ENCODE results near the gene MEGF8.

MEGF8 gene

DNA sequence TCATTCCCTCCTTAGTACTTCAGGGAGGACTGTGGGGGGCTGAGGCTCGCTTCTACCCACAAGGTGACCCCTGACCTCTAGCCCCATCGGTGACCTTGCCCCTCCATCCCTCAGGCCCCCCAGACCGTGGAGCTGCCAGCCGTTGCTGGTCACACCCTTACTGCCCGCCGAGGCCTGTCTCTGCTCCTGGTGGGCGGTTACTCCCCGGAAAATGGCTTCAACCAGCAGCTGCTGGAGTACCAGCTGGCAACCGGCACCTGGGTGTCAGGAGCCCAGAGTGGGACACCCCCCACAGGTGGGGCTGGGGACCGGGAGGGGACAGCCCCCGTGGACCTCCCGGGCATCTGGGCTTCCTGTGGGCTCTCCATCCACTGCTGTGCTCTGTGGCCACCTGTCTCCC is 31.9 kb downstream of the MEGF8 start:
- no peak for DNase-seq

GRCh38 chr19:42360787-42361544 is 35.5 kb downstream of the MEGF8 start:
- DNase-seq, result no peak

DNA sequence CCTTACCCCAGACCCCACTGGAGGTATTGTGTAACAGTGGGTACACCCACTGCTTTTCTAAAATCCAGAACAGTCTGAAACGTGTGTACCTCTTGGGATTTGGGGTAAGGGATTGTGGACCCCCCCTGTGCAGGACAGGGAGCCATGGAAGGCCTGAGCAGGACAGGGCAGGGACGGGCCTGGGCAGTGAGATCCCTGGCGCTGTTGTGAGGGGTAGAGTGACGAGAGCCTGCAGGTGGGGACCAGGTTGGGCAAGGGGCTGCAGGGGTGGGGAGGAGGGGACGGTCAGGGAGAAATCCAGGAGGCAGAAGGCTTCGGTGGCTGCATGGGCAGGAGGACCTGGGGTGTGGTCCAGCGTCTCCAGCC is 36.1 kb downstream of the MEGF8 start:
- no peak for DNase-seq

DNA sequence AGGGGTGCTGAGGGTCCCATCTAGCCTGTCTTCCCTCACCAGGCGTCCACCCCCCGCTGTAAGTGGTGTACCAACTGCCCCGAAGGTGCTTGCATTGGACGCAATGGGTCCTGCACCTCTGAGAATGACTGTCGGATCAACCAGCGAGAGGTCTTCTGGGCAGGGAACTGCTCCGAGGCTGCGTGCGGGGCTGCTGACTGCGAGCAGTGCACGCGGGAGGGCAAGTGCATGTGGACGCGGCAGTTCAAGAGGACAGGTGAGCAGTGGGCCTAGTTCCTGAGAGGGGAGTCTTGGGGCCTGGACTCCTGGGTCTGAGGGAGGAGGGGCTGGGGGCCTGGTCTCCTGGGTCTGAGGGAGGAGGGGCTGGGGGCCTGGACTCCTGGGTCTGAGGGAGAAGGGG is 36.9 kb downstream of the MEGF8 start:
- no peak for DNase-seq

- no peak for DNase-seq
These were observed 37.5 kb downstream of the MEGF8 start for GRCh38 chr19:42362891-42363440.

- DNase-seq, result no peak
These were observed 38.3 kb downstream of the MEGF8 start for GRCh38 chr19:42363614-42364346.

DNA sequence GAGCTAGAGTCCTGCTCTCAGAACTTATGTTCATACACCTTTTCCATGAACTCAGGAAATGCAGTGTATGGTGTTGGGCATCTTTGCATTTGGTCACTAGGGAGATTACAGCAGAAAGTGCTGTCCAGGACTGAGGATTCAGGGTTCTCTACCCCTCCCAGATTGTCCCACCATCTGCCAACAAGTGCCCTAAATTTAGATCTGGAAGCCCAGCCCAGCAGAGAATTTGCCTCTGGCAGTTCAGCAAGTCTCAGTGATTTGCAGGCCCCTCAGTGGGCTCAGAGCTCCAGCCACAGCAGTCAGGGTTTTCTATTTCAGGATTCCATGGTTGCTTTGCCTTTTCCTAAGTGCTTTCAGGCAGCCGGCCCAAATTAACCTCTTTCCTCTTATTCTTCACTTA is 41.2 kb downstream of the MEGF8 start:
- no peak for DNase-seq

DNA sequence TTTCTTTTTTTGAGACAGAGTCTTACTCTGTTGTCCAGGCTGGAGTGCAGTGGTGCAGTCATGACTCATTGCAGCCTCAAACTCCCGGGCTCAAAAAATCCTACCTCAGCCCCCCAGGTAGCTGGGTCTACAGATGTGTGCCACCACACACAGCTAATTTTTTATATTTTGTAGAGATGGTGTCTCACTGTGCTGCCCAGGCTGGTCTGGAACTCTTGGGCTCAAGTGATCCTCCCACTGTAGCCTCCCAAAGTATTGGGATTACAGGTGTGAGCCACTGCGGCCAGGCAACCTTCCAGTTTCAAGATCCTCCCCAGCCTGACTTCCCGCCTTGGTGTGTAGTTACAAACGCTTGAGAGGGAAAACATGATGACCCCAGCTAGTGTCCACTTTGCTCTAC is 42.5 kb downstream of the MEGF8 start:
- DNase-seq, result no peak

DNA sequence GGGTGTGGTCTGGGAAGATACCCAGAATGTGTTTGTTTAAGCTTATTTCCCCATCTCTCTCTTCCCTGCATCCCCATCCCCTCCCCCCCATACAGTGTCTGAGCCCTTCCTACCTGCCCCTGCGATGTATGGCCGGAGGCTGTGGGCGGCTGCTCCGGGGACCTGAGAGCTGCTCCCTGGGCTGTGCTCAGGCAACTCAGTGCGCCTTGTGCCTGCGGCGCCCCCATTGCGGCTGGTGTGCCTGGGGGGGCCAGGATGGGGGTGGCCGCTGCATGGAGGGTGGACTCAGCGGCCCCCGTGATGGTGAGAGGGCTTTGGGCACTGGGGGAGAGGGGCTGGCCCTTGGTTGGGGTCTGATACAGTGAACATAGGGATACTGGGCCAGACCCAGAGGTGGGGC is 42.9 kb downstream of the MEGF8 start:
- no peak for DNase-seq

DNA sequence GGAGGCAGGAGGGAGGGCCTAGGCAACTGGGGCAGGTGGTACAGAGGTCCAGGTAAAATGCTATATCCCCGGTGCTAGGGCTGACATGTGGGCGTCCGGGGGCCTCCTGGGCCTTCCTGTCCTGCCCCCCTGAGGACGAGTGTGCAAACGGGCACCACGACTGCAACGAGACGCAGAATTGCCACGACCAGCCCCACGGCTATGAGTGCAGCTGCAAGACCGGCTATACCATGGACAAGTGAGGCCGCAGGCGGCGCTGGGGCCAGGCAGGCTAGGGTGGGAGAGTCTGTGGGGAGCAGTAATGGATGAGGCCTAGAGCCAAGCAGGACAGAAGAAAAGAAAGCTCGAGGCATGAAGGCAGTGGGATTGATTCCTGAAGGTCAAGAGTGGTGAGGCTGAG is 43.3 kb downstream of the MEGF8 start:
- no peak for DNase-seq

- DNase-seq, result no peak
These were observed 44.1 kb downstream of the MEGF8 start for GRCh38 chr19:42369433-42370067.

- DNase-seq, result no peak
These were observed 44.7 kb downstream of the MEGF8 start for GRCh38 chr19:42370068-42370520.

DNA sequence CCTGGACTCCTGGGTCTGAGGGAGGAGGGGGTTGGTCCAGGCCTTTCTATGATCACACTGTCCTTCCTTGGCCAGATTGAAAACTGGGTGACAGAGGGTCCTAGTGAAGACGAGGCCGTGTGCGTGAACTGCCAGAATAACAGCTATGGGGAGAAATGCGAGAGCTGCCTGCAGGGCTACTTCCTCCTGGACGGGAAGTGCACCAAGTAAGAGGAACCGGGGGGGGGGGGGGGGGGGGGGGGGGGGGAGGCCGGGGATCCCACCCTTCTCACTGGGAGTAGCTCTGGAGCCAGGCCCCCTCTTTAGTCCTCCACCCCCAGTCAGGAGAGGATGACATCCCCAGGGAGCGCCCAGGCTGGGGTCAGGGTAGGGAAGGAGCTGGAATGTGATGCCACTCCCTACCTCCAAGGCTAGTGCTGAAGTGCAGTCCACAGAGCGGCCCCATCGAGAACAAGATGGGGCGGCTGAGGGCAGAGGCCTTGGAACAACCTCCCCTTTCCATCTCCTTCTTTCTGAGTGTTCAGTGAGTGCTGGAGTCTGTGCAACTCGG is 45.3 kb downstream of the MEGF8 start:
- no peak for DNase-seq

GRCh38 chr19:42374826-42375376 is 49.5 kb downstream of the MEGF8 start:
- DNase-seq, result no peak

DNA sequence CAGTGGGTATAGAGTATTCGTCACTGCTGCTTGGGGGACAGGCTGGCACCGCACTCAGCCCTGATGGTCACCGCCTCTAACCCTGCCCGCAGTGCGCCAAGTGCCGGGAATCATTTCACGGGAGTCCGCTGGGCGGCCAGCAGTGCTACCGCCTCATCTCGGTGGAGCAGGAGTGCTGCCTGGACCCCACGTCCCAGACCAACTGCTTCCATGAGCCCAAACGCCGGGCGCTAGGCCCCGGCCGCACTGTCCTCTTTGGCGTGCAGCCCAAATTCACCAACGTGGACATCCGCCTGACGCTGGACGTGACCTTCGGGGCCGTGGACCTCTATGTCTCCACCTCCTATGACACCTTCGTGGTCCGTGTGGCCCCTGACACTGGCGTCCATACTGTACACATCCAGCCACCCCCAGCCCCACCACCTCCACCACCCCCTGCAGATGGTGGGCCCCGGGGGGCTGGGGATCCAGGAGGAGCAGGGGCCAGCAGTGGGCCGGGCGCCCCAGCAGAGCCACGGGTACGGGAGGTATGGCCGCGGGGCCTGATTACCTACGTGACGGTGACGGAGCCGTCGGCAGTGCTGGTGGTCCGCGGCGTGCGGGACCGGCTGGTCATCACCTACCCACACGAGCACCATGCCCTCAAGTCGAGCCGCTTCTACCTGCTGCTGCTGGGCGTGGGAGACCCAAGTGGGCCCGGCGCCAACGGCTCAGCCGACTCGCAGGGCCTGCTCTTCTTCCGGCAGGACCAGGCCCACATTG is 50.2 kb downstream of the MEGF8 start:
- no peak for DNase-seq

- no peak for DNase-seq
These were observed 50.7 kb downstream of the MEGF8 start for GRCh38 chr19:42376177-42376555.

- no peak for DNase-seq
These were observed 53.1 kb downstream of the MEGF8 start for GRCh38 chr19:42378225-42379215.

DNA sequence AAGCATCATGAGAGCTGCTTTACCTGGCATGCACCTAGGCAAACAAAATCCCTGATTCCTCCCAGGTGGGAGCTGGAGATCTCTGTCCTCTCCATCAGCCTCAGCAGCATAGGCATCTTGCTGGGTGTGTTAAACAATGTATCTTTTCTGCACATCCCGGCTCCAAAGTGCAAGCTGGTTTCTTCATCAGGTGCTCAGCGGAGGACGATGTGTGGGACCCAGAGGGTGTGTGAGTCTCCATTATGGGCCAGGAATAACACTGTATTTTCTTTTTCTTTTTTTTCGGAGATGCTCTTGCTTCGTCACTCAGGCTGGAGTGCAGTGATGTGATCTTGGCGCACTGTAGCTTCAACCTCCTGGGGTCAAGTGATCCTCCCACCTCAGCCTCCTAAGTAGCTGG is 54.7 kb downstream of the MEGF8 start:
- no peak for DNase-seq

DNA sequence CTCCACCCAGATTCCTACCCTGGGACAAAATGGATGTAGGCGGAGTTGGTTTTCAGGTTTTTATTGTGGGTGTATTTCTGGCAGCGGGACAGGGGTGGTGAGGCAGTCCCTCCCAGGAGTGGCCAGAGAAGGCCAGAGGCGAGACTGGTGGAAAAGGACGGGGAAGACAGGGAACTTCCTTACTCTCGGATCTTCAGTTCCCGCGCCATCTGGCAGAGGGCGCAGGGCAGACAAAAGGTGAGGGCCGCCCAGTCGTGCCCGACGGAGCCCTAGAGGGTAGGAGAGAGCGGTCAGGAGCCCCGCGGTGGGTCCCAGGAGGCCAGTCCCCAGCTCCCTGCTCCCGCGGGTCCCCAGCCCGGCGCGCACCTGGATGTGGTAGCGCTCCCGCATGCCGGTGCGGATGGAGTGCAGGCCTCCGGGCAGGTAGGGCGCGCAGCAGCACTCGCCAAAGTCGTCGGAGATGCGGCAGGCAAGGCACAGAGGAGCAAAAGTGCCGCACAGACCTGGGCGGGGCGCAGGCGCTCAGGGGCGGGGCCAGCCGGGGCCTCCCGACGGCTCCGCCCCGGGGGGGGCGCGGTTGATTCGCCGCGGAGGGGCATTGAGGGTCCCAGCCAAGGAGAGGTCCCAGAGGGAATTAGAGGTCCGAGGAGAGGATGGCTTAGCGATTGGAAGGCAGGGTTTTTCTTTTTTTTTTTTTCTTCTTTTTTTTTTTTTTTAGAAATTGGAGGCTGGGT is 61.7 kb downstream of the MEGF8 start:
- DNase-seq, result peak; percentile 73 to 82

DNA sequence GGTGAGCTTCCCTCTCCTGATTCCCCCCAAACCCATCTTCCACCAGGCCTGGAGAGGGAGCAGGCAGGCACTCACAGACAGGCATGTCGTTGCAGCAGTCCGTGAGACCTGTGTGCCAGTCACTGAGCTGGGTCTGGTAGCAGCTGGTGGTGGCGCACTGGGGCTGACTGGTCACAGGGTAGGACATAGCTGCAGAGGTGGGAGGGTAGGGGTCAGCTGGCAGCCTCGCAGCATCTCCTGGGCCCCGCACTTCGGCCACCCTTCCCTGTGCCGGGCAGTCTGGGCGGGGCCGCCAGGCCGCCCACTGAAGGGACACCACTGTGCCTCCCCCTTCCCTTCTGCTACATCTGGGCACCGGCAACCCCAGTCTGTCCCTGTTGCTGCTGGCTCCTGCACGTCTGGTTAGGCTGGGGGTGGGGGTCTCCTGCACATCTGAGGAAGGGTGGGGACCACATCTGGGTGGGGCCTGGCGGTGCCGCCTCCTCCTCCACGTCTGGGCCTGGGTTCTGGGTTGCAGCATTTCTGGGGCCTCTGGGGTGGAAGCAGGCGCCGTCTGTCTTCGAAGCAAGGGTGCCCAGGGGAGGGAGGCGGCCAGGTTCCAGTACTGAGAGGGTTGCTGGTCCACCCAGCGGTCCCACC is 63.5 kb downstream of the MEGF8 start:
- DNase-seq, result no peak
